ENCODE measurements around the gene GAS7.
"Not testable (repeated sequence)": the region's sequence is repeated elsewhere in the genome, so short reads cannot be mapped to it uniquely, and the experiment has no call there.

The GAS7 gene

GRCh38 chr17:10111907-10112452 lies 86.4 kb downstream of the GAS7 start:
- no peak for DNase-seq (ENCODE audit: low read depth in 3 of 3)

GRCh38 chr17:10109146-10109545 lies 89.3 kb downstream of the GAS7 start:
- DNase-seq (ENCODE audit: low read depth in 3 of 3) = no peak

GRCh38 chr17:10107316-10108165 lies 90.9 kb downstream of the GAS7 start:
- DNase-seq (ENCODE audit: low read depth in 3 of 3) = no peak

GRCh38 chr17:10106067-10106466 lies 92.3 kb downstream of the GAS7 start:
- no peak for DNase-seq (ENCODE audit: low read depth in 3 of 3)

GRCh38 chr17:10105513-10106001 lies 92.8 kb downstream of the GAS7 start:
- no peak for DNase-seq (ENCODE audit: low read depth in 3 of 3)

GRCh38 chr17:10103712-10104111 lies 94.7 kb downstream of the GAS7 start:
- no peak for DNase-seq (ENCODE audit: low read depth in 3 of 3)

GRCh38 chr17:10102817-10103216 lies 95.6 kb downstream of the GAS7 start:
- no peak for DNase-seq (ENCODE audit: low read depth in 3 of 3)

- DNase-seq (ENCODE audit: low read depth in 3 of 3) = no peak
Observed at GRCh38 chr17:10099051-10099571, 99.3 kb downstream of the GAS7 start.

- no peak for DNase-seq (ENCODE audit: low read depth in 3 of 3)
Observed at GRCh38 chr17:10096596-10096995, 101.8 kb downstream of the GAS7 start.

GRCh38 chr17:10095295-10095694 lies 103.1 kb downstream of the GAS7 start:
- not testable (repeated sequence) for DNase-seq (ENCODE audit: low read depth in 3 of 3)

- DNase-seq (ENCODE audit: low read depth in 3 of 3) = no peak
Observed at GRCh38 chr17:10094797-10095196, 103.6 kb downstream of the GAS7 start.

- no peak for DNase-seq (ENCODE audit: low read depth in 3 of 3)
Observed at GRCh38 chr17:10092595-10092994, 105.8 kb downstream of the GAS7 start.

- DNase-seq (ENCODE audit: low read depth in 3 of 3) = no peak
Observed at GRCh38 chr17:10091046-10091445, 107.4 kb downstream of the GAS7 start.

GRCh38 chr17:10089196-10089804 lies 109.1 kb downstream of the GAS7 start:
- no peak for DNase-seq (ENCODE audit: low read depth in 3 of 3)

GRCh38 chr17:10088444-10088843 lies 110.0 kb downstream of the GAS7 start:
- no peak for DNase-seq (ENCODE audit: low read depth in 3 of 3)

GRCh38 chr17:10087355-10087754 lies 111.1 kb downstream of the GAS7 start:
- DNase-seq (ENCODE audit: low read depth in 3 of 3) = no peak

GRCh38 chr17:10083864-10084263 lies 114.5 kb downstream of the GAS7 start:
- DNase-seq (ENCODE audit: low read depth in 3 of 3) = no peak

GRCh38 chr17:10082795-10083194 lies 115.6 kb downstream of the GAS7 start:
- DNase-seq (ENCODE audit: low read depth in 3 of 3) = no peak

- no peak for DNase-seq (ENCODE audit: low read depth in 3 of 3)
Observed at GRCh38 chr17:10081571-10082169, 116.7 kb downstream of the GAS7 start.

- DNase-seq (ENCODE audit: low read depth in 3 of 3) = no peak
Observed at GRCh38 chr17:10077561-10078299, 120.7 kb downstream of the GAS7 start.

- DNase-seq (ENCODE audit: low read depth in 3 of 3) = no peak
Observed at GRCh38 chr17:10075919-10076318, 122.5 kb downstream of the GAS7 start.

GRCh38 chr17:10073941-10074340 lies 124.5 kb downstream of the GAS7 start:
- no peak for DNase-seq (ENCODE audit: low read depth in 3 of 3)

Measured in stimulated activated CD4-positive, alpha-beta T cell treated with anti-CD3 and anti-CD28 coated beads, TNF-alpha, amount 100 ng/mL, for 24 hours (primary cell).